ENCODE measurements around the gene SLC9A9. TPM values are rescaled to one million over a fixed set of nuclear protein-coding genes. Genes with fewer than 3 reads are reported as not detected.

SLC9A9 gene
- total and polyA plus RNA-seq, 2 of the 8 experiments (the other 6 are each of a cell fraction or from before 2014, with no cell fraction given): 0.48 to 1.1 TPM

GRCh38 chr3:143617050-143617449 lies 231.2 kb downstream of the SLC9A9 start:
- Histone ChIP-seq H3K9ac (replicated peaks in 1 of 4; ENCODE audit: extremely low read depth in 1 of 4, low read depth in 3 of 4, low read length in 3 of 4) (no peak overlapping the region), H2BK5ac (ENCODE audit: low read depth, low read length) (no peak overlapping the region), H2AFZ (ENCODE audit: low read length) (no peak overlapping the region), H3K4me1 (replicated peaks in 1 of 4; ENCODE audit: control insufficient read depth in 3 of 4, insufficient read depth in 4 of 4, low read length in 3 of 4) (no peaks in the 10 kb centered on the region), H4K5ac (ENCODE audit: insufficient read length, low read depth, low read length) (no peak overlapping the region), H4K8ac (ENCODE audit: extremely low read depth, insufficient read depth, low read length) (no peak overlapping the region), H3K14ac (ENCODE audit: insufficient read length) (no peak overlapping the region), H3K56ac (replicated peaks; ENCODE audit: insufficient read length, low read depth, low read length) (no peak overlapping the region), H3K27me3 (replicated peaks in 1 of 4; ENCODE audit: control insufficient read depth in 3 of 4, extremely low read depth in 1 of 4, insufficient read depth in 3 of 4, low read length in 3 of 4) (no peaks in the 10 kb centered on the region), H3K4me3 (ENCODE audit: extremely low read depth in 1 of 4, insufficient read depth in 2 of 4, low read depth in 3 of 4, low read length in 4 of 4) (no peak overlapping the region), H3K4me2 (ENCODE audit: insufficient read depth in 1 of 2, low read depth in 2 of 2, low read length in 2 of 2) (no peak overlapping the region), H2BK15ac (ENCODE audit: low read length) (no peak overlapping the region), H3K4ac (replicated peaks; ENCODE audit: insufficient read length, low read depth, low read length) (no peak overlapping the region), H4K91ac (replicated peaks; ENCODE audit: insufficient read length, low read length) (no peak overlapping the region), H2AK5ac (ENCODE audit: low read depth, low read length) (no peak overlapping the region), H3K79me1 (ENCODE audit: low read depth, low read length) (no peaks in the 10 kb centered on the region), H3K9me3 (ENCODE audit: insufficient read depth in 2 of 2, low read depth in 1 of 2, low read length in 1 of 2) (peaks cover 7 to 11% of the 10 kb centered on the region in 2 experiments), H2BK20ac (ENCODE audit: low read length) (no peak overlapping the region), H3K79me2 (ENCODE audit: control insufficient read depth in 1 of 2, insufficient read depth in 2 of 2, low read length in 2 of 2) (no peaks in the 10 kb centered on the region), H3K36me3 (ENCODE audit: control insufficient read depth in 2 of 4, insufficient read depth in 4 of 4, low read length in 3 of 4) (no peaks in the 10 kb centered on the region), H3K23me2 (ENCODE audit: low read depth, low read length) (no peaks in the 10 kb centered on the region), H2BK12ac (ENCODE audit: low read depth, low read length) (no peak overlapping the region), H4K20me1 (replicated peaks in 1 of 2; ENCODE audit: control insufficient read depth in 1 of 2, insufficient read depth in 2 of 2, low read length in 2 of 2) (no peaks in the 10 kb centered on the region), H3K18ac (ENCODE audit: extremely low read depth, low read length) (no peak overlapping the region), H3K27ac (ENCODE audit: low read depth, low read length) (no peak overlapping the region), H2BK120ac (replicated peaks; ENCODE audit: low read depth, low read length) (no peak overlapping the region), H3K23ac (ENCODE audit: insufficient read length) (no peak overlapping the region)
- ChIA-PET POLR2A (ENCODE audit: partially characterized antibody) (no interaction called here), CTCF (ENCODE audit: partially characterized antibody) (no interaction called here)
- DNase-seq (ENCODE audit: low read depth in 1 of 2, low spot score in 2 of 2): no peak
- FAIRE-seq: no peak
- 93% methylated on average over 2 of the region's 2 CpGs; no CpG with 5 or more reads in 1 of the 2 experiments for WGBS, 2 experiments (ENCODE audit: extremely low coverage in 1 of 2, insufficient coverage in 1 of 2, insufficient read length in 1 of 2, insufficient replicate concordance in 2 of 2, low coverage in 1 of 2, low lambda C conversion rate in 2 of 2, missing lambda C conversion rate in 1 of 2)
- TF ChIP-seq CTCF (IDR thresholded peaks at IDR 0.05; ENCODE audit: control extremely low read depth in 1 of 3, insufficient read depth in 1 of 3, low read depth in 1 of 3, low read length in 3 of 3) (no peak), KDM4A (IDR thresholded peaks at IDR 0.05; ENCODE audit: low read depth, low read length, severe bottlenecking) (no peak), SRF (IDR thresholded peaks at IDR 0.05; ENCODE audit: low read depth, low read length) (no peak), NANOG (IDR thresholded peaks at IDR 0.05; ENCODE audit: insufficient read depth, low read depth, low read length, poor library complexity, severe bottlenecking) (no peak), SIN3A (conservative IDR thresholded peaks at IDR 0.05 in 1 of 2, IDR thresholded peaks at IDR 0.05 in 1 of 2; ENCODE audit: low read depth in 1 of 2, low read length in 2 of 2) (no peak), RFX5 (IDR thresholded peaks at IDR 0.05; ENCODE audit: borderline replicate concordance, low read depth, low read length) (no peak), SIRT6 (IDR thresholded peaks at IDR 0.05; ENCODE audit: low read length) (no peak), SIX5 (IDR thresholded peaks at IDR 0.05; ENCODE audit: low read depth, low read length) (no peak)
- TF ChIP-seq, protein P1, sequence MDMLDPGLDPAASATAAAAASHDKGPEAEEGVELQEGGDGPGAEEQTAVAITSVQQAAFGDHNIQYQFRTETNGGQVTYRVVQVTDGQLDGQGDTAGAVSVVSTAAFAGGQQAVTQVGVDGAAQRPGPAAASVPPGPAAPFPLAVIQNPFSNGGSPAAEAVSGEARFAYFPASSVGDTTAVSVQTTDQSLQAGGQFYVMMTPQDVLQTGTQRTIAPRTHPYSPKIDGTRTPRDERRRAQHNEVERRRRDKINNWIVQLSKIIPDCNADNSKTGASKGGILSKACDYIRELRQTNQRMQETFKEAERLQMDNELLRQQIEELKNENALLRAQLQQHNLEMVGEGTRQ (IDR thresholded peaks at IDR 0.05; ENCODE audit: low read length): no peak
- TF ChIP-seq, protein P2, sequence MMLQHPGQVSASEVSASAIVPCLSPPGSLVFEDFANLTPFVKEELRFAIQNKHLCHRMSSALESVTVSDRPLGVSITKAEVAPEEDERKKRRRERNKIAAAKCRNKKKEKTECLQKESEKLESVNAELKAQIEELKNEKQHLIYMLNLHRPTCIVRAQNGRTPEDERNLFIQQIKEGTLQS (IDR thresholded peaks at IDR 0.05; ENCODE audit: insufficient read depth, low read depth, low read length): no peak
